Left lung (tissue), 10 donors: Measurements from ENCODE around the gene ERBB4. TPM values are rescaled to one million over a fixed set of nuclear protein-coding genes. Genes with fewer than 3 reads are reported as not detected.

Source experiments
- ATAC-seq: fragments of 200-7000 bp; cut with Tn5 transposase; one replicate; pipeline ENCODE4 v1.9.1; 2020; ENCODE audit warnings: moderate library complexity
- DNase-seq, 4 donors: peaks; one replicate each; pipeline ENCODE4 v3.0.0-alpha.2; 2013 to 2020
- H3K27ac ChIP-seq, 2 donors: fragments of 200-600 bp; sonication (generic) in 1 of 2; one replicate each; pipeline versions ENCODE4 v1.5.0 to v1.8.0; 2020 to 2021
- H3K27me3 ChIP-seq, 2 donors: fragments of 200-600 bp; sonication (generic) in 1 of 2; one replicate each; pipeline versions ENCODE4 v1.5.0 to v1.8.0; 2020 to 2021
- H3K36me3 ChIP-seq, 2 donors: fragments of 200-600 bp; sonication (generic) in 1 of 2; one replicate each; pipeline versions ENCODE4 v1.5.0 to v1.8.0; 2020 to 2021
- H3K4me1 ChIP-seq, 2 donors: fragments of 200-600 bp; one replicate each; pipeline ENCODE4 v1.8.0; 2021
- H3K4me3 ChIP-seq, 2 donors: fragments of 200-600 bp; sonication (generic) in 1 of 2; one replicate each; pipeline versions ENCODE4 v1.5.0 to v1.8.0; 2020 to 2021; ENCODE audit warnings: mild to moderate bottlenecking in 1 of 2
- H3K9me3 ChIP-seq, 2 donors: fragments of 200-600 bp; sonication (generic) in 1 of 2; one replicate each; pipeline versions ENCODE4 v1.5.0 to v1.8.0; 2020 to 2021
- CTCF ChIP-seq, 2 donors: fragments of 200-600 bp; sonication (generic) in 1 of 2; IDR thresholded peaks; one replicate each; pipeline versions ENCODE4 v1.5.0 to v1.8.0; 2021; ENCODE audit warnings: antibody characterized with exemption in 2 of 2
- intact Hi-C, 2 donors: fragments of 100-400 bp; cut with DNase I; formaldehyde crosslinking; loops; one replicate each; pipeline versions ENCODE4 v1.11.2 to v1.14.2; 2022
- polyA plus RNA-seq, 6 donors: library from polyadenylated mRNA; unstranded; fragments of 120-200 nt; gene quantifications; one replicate each; pipeline ENCODE4 v1.2.1, GENCODE V29; 2013; ENCODE audit not compliant: insufficient read length in 6 of 6
- total RNA-seq, 2 donors: library from RNA; stranded (reverse); fragmentation: NEBNext Ultra II Directional; extraction: Animal tissue kit (Norgen Biotek cat#: 25700); gene quantifications; one replicate each; pipeline ENCODE4 v1.2.1, GENCODE V29; 2021
- donor health status: DM: no; HTN: yes; CAD: no.
- donor health status: DM: no; HTN: no; CAD: no.

The ERBB4 gene
- total and polyA plus RNA-seq, 8 donors, result 0.89 to 16.0 (median 1.4) TPM

GRCh38 chr2:211877061-211877460 lies 661.5 kb downstream of the ERBB4 start:
- TF ChIP-seq CTCF (IDR thresholded peaks at IDR 0.05), result no peak
- no peaks in the 10 kb centered on the region for H3K27me3 ChIP-seq
- H3K4me3 ChIP-seq, result no peak overlapping the region
- no peak overlapping the region for H3K27ac ChIP-seq
- intact Hi-C loops, result no loop called here
- H3K4me1 ChIP-seq, result no peaks in the 10 kb centered on the region
- ATAC-seq (no peak), DNase-seq (no peak)
- no peaks in the 10 kb centered on the region for H3K9me3 ChIP-seq
- no peaks in the 10 kb centered on the region for H3K36me3 ChIP-seq

- Histone ChIP-seq H3K27ac (no peak overlapping the region), H3K9me3 (no peaks in the 10 kb centered on the region), H3K36me3 (no peaks in the 10 kb centered on the region), H3K27me3 (no peaks in the 10 kb centered on the region), H3K4me3 (no peak overlapping the region), H3K4me1 (no peaks in the 10 kb centered on the region)
- intact Hi-C loops, result no loop called here
- no peak for ATAC-seq
- no peak for TF ChIP-seq CTCF (IDR thresholded peaks at IDR 0.05)
- DNase-seq, result no peak
Measured at GRCh38 chr2:211875488-211875887, 663.1 kb downstream of the ERBB4 start.

GRCh38 chr2:211868996-211869533 lies 669.5 kb downstream of the ERBB4 start:
- Histone ChIP-seq H3K4me1 (no peaks in the 10 kb centered on the region), H3K4me3 (no peak overlapping the region), H3K9me3 (peaks cover 0 to under 1% of the 10 kb centered on the region in 2 donors), H3K36me3 (no peaks in the 10 kb centered on the region), H3K27ac (no peak overlapping the region), H3K27me3 (no peaks in the 10 kb centered on the region)
- no peak for ATAC-seq
- DNase-seq, result no peak
- no peak for TF ChIP-seq CTCF (IDR thresholded peaks at IDR 0.05)
- intact Hi-C loops, result no loop called here

GRCh38 chr2:211867845-211868451 lies 670.7 kb downstream of the ERBB4 start:
- DNase-seq, result no peak
- intact Hi-C loops, result no loop called here
- Histone ChIP-seq H3K27me3 (no peaks in the 10 kb centered on the region), H3K9me3 (peaks cover 0 to 9% of the 10 kb centered on the region in 2 donors), H3K36me3 (no peaks in the 10 kb centered on the region), H3K4me3 (no peak overlapping the region), H3K27ac (no peak overlapping the region), H3K4me1 (no peaks in the 10 kb centered on the region)
- ATAC-seq, result no peak
- TF ChIP-seq CTCF (IDR thresholded peaks at IDR 0.05), result no peak

- no peak for TF ChIP-seq CTCF (IDR thresholded peaks at IDR 0.05)
- Histone ChIP-seq H3K36me3 (no peaks in the 10 kb centered on the region), H3K4me3 (no peak overlapping the region), H3K9me3 (peaks cover 0 to 13% of the 10 kb centered on the region in 2 donors), H3K4me1 (no peaks in the 10 kb centered on the region), H3K27ac (no peak overlapping the region), H3K27me3 (no peaks in the 10 kb centered on the region)
- intact Hi-C loops, result no loop called here
- DNase-seq, result no peak
- no peak for ATAC-seq
Measured at GRCh38 chr2:211864328-211864727, 674.3 kb downstream of the ERBB4 start.
